Measurements from ENCODE around the gene COL4A6.

DNA sequence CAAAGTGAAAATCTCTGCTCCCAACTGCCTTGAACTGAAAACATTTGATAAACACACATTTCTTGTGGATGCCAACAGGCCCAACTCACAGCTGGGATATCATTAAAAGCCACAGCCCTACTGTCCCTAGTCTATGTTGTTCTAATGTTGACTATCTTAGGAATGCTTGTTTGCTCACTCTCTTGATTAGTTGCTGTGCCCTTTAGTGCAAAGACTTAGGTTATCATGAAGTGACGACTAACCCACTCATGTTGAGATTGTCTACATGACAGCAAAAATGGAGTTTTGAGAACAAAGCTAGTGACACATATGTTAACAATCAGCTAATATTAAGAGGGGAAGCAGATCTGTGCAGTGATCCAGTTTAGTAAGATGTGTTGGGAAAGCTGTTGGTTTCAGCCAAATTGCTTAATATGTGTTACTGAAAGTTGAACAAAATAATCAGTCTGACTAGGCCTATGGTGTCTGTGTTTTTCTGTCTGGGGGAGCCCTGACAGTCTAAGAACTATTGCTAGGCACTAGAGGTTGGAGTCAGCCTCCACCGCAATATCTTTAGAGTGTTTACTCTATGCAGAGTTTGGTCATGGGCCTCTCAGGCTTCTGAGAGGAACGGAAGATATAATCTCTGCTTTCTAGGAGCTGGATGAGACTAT, 221.2 kb downstream of the COL4A6 start:
- TF ChIP-seq EP300 (IDR thresholded peaks at IDR 0.05; ENCODE audit: borderline replicate concordance) = no peak
- TF ChIP-seq TEAD4 (IDR thresholded peaks at IDR 0.05) = no peak
- TF ChIP-seq ZBTB7A (IDR thresholded peaks at IDR 0.05; ENCODE audit: low read depth) = no peak
- TF ChIP-seq TAF1 (IDR thresholded peaks at IDR 0.05; ENCODE audit: low read depth) = no peak

Data from Ishikawa (cell line).